CD14-positive monocyte (primary cell): ENCODE data around the gene TEKT2. TPM values are rescaled to one million over a fixed set of nuclear protein-coding genes. Genes with fewer than 3 reads are reported as not detected.

ENCODE experiments used
- DNase-seq, 3 donors: peaks; one replicate each; pipeline ENCODE4 v3.0.0-alpha.2; 2011 to 2022
- H2AFZ ChIP-seq: 2 replicates; pipeline ENCODE4 v1.6.0; 2012; ENCODE audit warnings: mild to moderate bottlenecking, low read depth, low read length, inconsistent platforms; ENCODE audit not compliant: insufficient read depth, poor library complexity, severe bottlenecking
- H3K27ac ChIP-seq, 2 donors: 1 replicate in 1 of 2; 2 replicates in 1 of 2; pipeline ENCODE4 v1.5.1; 2012 to 2013; ENCODE audit warnings: low read length in 2 of 2, control low read depth in 1 of 2, inconsistent platforms in 1 of 2, low read depth in 1 of 2, mild to moderate bottlenecking in 1 of 2
- H3K27me3 ChIP-seq, 2 donors: one replicate each; pipeline versions ENCODE4 v1.6.0 to v1.6.1; 2011 to 2013; ENCODE audit warnings: low read length in 2 of 2; ENCODE audit not compliant: control insufficient read depth in 2 of 2, insufficient read depth in 2 of 2
- H3K36me3 ChIP-seq, 2 donors: replicated peaks in 1 of 2; 1 replicate in 1 of 2; 2 replicates in 1 of 2; pipeline versions ENCODE4 v1.5.1 to v1.6.1; 2012 to 2013; ENCODE audit warnings: low read length in 2 of 2, control low read depth in 1 of 2, inconsistent platforms in 1 of 2, mild to moderate bottlenecking in 1 of 2; ENCODE audit not compliant: insufficient read depth in 2 of 2, control insufficient read depth in 1 of 2
- H3K4me1 ChIP-seq, 2 donors: 1 replicate in 1 of 2; 2 replicates in 1 of 2; pipeline versions ENCODE4 v1.5.1 to v1.6.1; 2012 to 2013; ENCODE audit warnings: low read length in 2 of 2, control low read depth in 1 of 2, inconsistent platforms in 1 of 2, mild to moderate bottlenecking in 1 of 2, moderate library complexity in 1 of 2; ENCODE audit not compliant: insufficient read depth in 2 of 2, control insufficient read depth in 1 of 2
- H3K4me2 ChIP-seq: replicated peaks from 2 replicates; pipeline ENCODE3; 2012; ENCODE audit warnings: low read length, moderate library complexity, mild to moderate bottlenecking; ENCODE audit not compliant: poor library complexity, severe bottlenecking; ENCODE audit errors: extremely low read depth
- H3K4me3 ChIP-seq, 3 experiments: fragments of 200-600 bp in 1 of 3; sonication (generic) in 1 of 3; replicated peaks in 1 of 3; 1 replicate in 2 of 3; 2 replicates in 1 of 3; pipeline ENCODE4 v1.5.1; 2011 to 2013; ENCODE audit warnings: low read length in 3 of 3, mild to moderate bottlenecking in 3 of 3, control low read depth in 2 of 3, low read depth in 2 of 3, inconsistent platforms in 1 of 3, moderate library complexity in 1 of 3
- H3K79me2 ChIP-seq: 2 replicates; pipeline ENCODE4 v1.6.0; 2012; ENCODE audit warnings: mild to moderate bottlenecking, control low read depth, inconsistent platforms, low read length, moderate library complexity; ENCODE audit not compliant: insufficient read depth
- H3K9ac ChIP-seq: 2 replicates; pipeline ENCODE4 v1.6.0; 2017; ENCODE audit warnings: low read length, mild to moderate bottlenecking; ENCODE audit not compliant: insufficient read depth, poor library complexity, severe bottlenecking
- H3K9me3 ChIP-seq, 2 donors: replicated peaks in 1 of 2; 1 replicate in 1 of 2; 2 replicates in 1 of 2; pipeline versions ENCODE4 v1.5.1 to v1.6.1; 2012 to 2013; ENCODE audit warnings: low read length in 2 of 2, control low read depth in 1 of 2; ENCODE audit not compliant: control insufficient read depth in 1 of 2, insufficient read depth in 1 of 2
- H4K20me1 ChIP-seq: 2 replicates; pipeline ENCODE4 v1.6.0; 2012; ENCODE audit warnings: mild to moderate bottlenecking, low read length, control low read depth, moderate library complexity; ENCODE audit not compliant: insufficient read depth
- H3K27ac Mint-ChIP-seq, 7 donors: one replicate each; pipeline ENCODE4 v1.8.0; 2020; ENCODE audit warnings: mild to moderate bottlenecking in 7 of 7, mixed read lengths in 7 of 7, moderate library complexity in 6 of 7, inconsistent platforms in 2 of 7
- H3K27me3 Mint-ChIP-seq, 3 donors: one replicate each; pipeline ENCODE4 v1.8.0; 2021 to 2022; ENCODE audit warnings: low read depth in 3 of 3, mild to moderate bottlenecking in 3 of 3, mixed read lengths in 3 of 3, moderate library complexity in 3 of 3, inconsistent platforms in 1 of 3
- H3K36me3 Mint-ChIP-seq, 2 donors: one replicate each; pipeline ENCODE4 v1.8.0; 2020; ENCODE audit warnings: mixed read lengths in 2 of 2, inconsistent platforms in 1 of 2, mild to moderate bottlenecking in 1 of 2
- H3K4me1 Mint-ChIP-seq: one replicate; pipeline ENCODE4 v1.8.0; 2020; ENCODE audit warnings: mild to moderate bottlenecking, mixed read lengths
- H3K4me3 Mint-ChIP-seq, 2 donors: one replicate each; pipeline ENCODE4 v1.8.0; 2020; ENCODE audit warnings: mild to moderate bottlenecking in 2 of 2, mixed read lengths in 2 of 2, moderate library complexity in 1 of 2
- H3K9me3 Mint-ChIP-seq, 7 donors: one replicate each; pipeline ENCODE4 v1.8.0; 2020 to 2022; ENCODE audit warnings: mixed read lengths in 7 of 7, mild to moderate bottlenecking in 6 of 7, moderate library complexity in 6 of 7, inconsistent platforms in 2 of 7
- WGBS: methylation state at CpG from one replicate; pipeline ENCODE4 v1.1.5; 2013; ENCODE audit warnings: missing lambda C conversion rate; ENCODE audit not compliant: insufficient coverage; 5-methylcytosine and 5-hydroxymethylcytosine counted together
- intact Hi-C, 2 donors: fragments of 100-400 bp; cut with micrococcal nuclease; formaldehyde crosslinking; loops; one replicate each; pipeline versions ENCODE4 v1.15.0 to v1.15.1; 2023
- polyA minus RNA-seq: library from RNA; depleted of rRNA, polyadenylated mRNA; stranded (reverse); fragments of >200 nt; gene quantifications from 2 replicates; pipeline ENCODE4 v1.2.3, GENCODE V29; 2012
- polyA plus RNA-seq, 3 donors: library from polyadenylated mRNA; depleted of rRNA in 1 of 3; unstranded in 2 of 3; stranded (reverse) in 1 of 3; fragments of 300-500 nt in 2 of 3; fragments of >200 nt in 1 of 3; fragmentation: Illumina TruSeq in 2 of 3; gene quantifications; 1 replicate in 2 of 3; 2 replicates in 1 of 3; pipeline ENCODE4 v1.2.3, GENCODE V29; 2012 to 2021
- total RNA-seq, 12 experiments: library from RNA in 1 of 12; stranded (reverse) in 1 of 12; fragments of 120-200 nt in 1 of 12; gene quantifications; one replicate each; pipeline ENCODE4 v1.2.4 and lab custom pipeline; 2013 to 2026; ENCODE audit warnings: mixed read lengths in 6 of 12, inconsistent platforms in 1 of 12
- TF ChIP-seq, protein P1 (sequence below): fragments of 200-600 bp; IDR thresholded peaks from one replicate; pipeline ENCODE4 v1.8.0; 2022; ENCODE audit warnings: antibody characterized with exemption, mild to moderate bottlenecking

TEKT2 gene, protein sequence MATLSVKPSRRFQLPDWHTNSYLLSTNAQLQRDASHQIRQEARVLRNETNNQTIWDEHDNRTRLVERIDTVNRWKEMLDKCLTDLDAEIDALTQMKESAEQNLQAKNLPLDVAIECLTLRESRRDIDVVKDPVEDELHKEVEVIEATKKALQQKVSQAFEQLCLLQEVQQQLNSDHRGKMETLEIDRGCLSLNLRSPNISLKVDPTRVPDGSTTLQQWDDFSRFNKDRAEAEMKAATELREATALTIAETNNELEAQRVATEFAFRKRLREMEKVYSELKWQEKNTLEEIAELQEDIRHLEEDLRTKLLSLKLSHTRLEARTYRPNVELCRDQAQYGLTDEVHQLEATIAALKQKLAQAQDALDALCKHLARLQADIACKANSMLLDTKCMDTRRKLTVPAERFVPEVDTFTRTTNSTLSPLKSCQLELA
- 0.12 TPM for total RNA-seq (2013)
- polyA plus RNA-seq (under 1 TPM in 1 of 3 donors, not detected in 2; 0.23 TPM), polyA minus RNA-seq (not detected in 2 replicates), total RNA-seq (lab: John Stamatoyannopoulos, UW) (0 to 1.4 (median 0.33) reads per million in 11 experiments)

DNA sequence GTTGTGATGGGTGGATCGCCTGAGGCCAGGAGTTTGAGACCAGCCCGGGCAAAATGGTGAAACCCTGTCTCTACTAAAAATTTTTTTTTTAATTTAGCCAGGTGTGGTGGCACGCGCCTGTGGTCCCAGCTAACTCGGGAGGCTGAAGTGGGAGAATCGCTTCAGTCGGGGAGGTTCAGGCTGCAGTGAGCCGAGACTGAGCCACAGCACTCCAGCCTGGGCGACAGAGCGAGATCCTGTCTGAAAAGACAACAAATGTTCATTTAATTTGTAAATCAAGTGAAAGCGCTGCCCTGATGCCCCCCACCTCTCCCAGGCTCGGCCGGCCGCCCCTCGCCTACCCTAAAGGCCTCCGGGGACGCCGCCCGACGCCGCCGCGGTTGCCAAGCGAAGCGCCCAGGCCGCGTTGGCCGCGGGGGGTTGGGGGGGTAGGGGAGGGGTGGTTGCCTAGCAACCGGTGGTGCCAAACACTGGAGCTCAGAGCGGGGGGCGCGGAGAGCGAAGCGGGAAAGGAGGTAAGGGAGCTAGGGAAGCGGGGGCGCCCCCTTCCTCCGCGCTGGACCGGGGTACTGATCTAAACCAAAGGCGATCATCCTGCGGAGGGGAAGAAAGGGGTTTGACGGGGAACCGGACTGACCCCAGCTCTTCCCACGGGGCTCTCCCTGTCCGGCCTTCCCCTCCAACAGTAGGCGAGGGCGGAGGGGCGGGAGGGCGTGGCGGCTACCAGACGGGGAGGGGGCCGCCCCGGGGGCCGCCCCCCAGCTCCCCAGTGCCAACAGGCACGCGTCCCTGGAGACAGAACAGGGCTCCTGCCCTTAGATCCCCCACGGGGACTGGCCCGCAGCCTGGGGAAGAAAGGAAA is at the start of gene TEKT2:
Gene TEKT2 (plus strand): TSS at position 460 of the 862 bp plus-strand sequence. CDS start 828 bp downstream, outside the sequence.
- Histone ChIP-seq H3K9me3 (no peaks in the 10 kb centered on the region), H3K4me1 (peaks cover 17 to 19% of the 10 kb centered on the region in 2 donors), H3K4me3 (peak within 1 kb of the TSS; percentile 18 to 73 (median 38)), H2AFZ (peak within 1 kb of the TSS; percentile 92), H4K20me1 (no peaks in the 10 kb centered on the region), H3K4me2 (peak within 1 kb of the TSS; percentile 86), H3K36me3 (no peaks in the 10 kb centered on the region), H3K9ac (peak within 1 kb of the TSS; percentile 60), H3K27me3 (peaks cover 0 to 21% of the 10 kb centered on the region in 2 donors), H3K27ac (no peak within 1 kb of the TSS), H3K79me2 (peaks cover 2% of the 10 kb centered on the region)
- peak in 2 of 3 donors; percentile 37 to 53 for DNase-seq
- peaks cover 0 to 3% (median 0%) of the 10 kb centered on the region in 7 donors for H3K9me3 Mint-ChIP-seq
- H3K36me3 Mint-ChIP-seq: no peaks in the 10 kb centered on the region
- intact Hi-C loops: no loop called here
- 26% methylated on average over 24 of the region's 59 CpGs for WGBS
- peaks cover 19 to 28% (median 27%) of the 10 kb centered on the region in 3 donors for H3K27me3 Mint-ChIP-seq
- peaks cover 11% of the 10 kb centered on the region for H3K4me1 Mint-ChIP-seq
- H3K27ac Mint-ChIP-seq: peak within 1 kb of the TSS in 2 of 7 donors; percentile 2 to 74
- H3K4me3 Mint-ChIP-seq: peak within 1 kb of the TSS; percentile 71 to 86
- TF ChIP-seq, protein P1, sequence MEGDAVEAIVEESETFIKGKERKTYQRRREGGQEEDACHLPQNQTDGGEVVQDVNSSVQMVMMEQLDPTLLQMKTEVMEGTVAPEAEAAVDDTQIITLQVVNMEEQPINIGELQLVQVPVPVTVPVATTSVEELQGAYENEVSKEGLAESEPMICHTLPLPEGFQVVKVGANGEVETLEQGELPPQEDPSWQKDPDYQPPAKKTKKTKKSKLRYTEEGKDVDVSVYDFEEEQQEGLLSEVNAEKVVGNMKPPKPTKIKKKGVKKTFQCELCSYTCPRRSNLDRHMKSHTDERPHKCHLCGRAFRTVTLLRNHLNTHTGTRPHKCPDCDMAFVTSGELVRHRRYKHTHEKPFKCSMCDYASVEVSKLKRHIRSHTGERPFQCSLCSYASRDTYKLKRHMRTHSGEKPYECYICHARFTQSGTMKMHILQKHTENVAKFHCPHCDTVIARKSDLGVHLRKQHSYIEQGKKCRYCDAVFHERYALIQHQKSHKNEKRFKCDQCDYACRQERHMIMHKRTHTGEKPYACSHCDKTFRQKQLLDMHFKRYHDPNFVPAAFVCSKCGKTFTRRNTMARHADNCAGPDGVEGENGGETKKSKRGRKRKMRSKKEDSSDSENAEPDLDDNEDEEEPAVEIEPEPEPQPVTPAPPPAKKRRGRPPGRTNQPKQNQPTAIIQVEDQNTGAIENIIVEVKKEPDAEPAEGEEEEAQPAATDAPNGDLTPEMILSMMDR: no peak

DNA sequence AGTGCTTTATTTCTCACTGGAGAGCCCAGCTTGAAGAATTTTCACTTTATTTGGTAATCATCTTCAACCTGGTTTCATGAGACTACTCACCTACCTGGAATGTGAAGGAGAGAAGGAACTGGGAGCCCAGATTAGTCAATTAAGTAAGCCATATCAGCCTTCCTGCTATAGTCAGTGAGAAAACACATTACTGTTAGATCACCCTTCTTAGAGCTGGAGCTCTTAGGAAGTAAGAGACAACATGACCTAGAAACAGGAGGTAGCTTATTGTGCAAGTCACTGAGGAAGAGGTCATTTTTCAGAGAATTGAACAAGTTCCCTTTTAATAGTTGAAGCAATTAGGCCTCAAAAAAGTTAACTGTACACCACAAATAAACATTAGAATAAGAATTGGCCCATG is 49.2 kb upstream of the TEKT2 start:
- Mint-ChIP-seq H3K27me3 (no peaks in the 10 kb centered on the region), H3K36me3 (peaks cover 31 to 56% of the 10 kb centered on the region in 2 donors), H3K4me1 (peaks cover 28% of the 10 kb centered on the region), H3K27ac (peak overlapping the region; percentile 89 to 93 (median 91)), H3K4me3 (peak overlapping the region in 1 of 2 donors; percentile 72), H3K9me3 (no peaks in the 10 kb centered on the region)
- Histone ChIP-seq H3K4me1 (peaks cover 24 to 29% of the 10 kb centered on the region in 2 donors), H3K27me3 (no peaks in the 10 kb centered on the region), H3K36me3 (peaks cover 26 to 53% of the 10 kb centered on the region in 2 donors), H3K27ac (peak overlapping the region in 1 of 2 donors; percentile 76), H3K4me3 (peak overlapping the region in 1 of 3 experiments; percentile 9), H3K9ac (no peak overlapping the region), H3K4me2 (peak overlapping the region; percentile 43), H3K9me3 (no peaks in the 10 kb centered on the region), H4K20me1 (no peaks in the 10 kb centered on the region), H3K79me2 (peaks cover 6% of the 10 kb centered on the region), H2AFZ (peak overlapping the region; percentile 47)
- DNase-seq: peak; percentile 59 to 79 (median 70)
- TF ChIP-seq, protein P1: no peak
- intact Hi-C loops: no loop called here
